Measurements from ENCODE around the gene AOAH.
"Not testable (repeated sequence)": the region's sequence is repeated elsewhere in the genome, so short reads cannot be mapped to it uniquely, and the experiment has no call there.

AOAH gene

DNA sequence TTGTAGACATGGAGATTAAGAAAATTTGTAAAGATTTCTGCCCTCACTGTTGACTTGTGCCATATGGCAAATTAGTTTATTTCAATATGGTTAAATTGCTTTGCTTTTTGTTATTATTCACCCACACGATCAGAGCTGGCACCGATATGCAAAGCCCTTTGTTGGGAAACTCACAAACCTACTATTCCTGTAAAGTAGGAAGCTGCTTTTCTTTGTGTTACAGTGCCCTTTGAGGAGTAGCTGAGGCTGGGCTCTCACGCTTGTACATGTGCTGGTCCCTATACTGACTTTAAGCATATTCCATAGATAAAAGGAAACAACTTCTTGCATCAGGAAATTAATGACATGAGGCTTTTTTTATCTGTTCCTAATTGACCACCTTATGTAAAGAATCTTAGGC lies 17.6 kb upstream of the AOAH start:
- no peak for DNase-seq (ENCODE audit: low read depth, low spot score)
- no peak overlapping the region for H3K27ac ChIP-seq

DNA sequence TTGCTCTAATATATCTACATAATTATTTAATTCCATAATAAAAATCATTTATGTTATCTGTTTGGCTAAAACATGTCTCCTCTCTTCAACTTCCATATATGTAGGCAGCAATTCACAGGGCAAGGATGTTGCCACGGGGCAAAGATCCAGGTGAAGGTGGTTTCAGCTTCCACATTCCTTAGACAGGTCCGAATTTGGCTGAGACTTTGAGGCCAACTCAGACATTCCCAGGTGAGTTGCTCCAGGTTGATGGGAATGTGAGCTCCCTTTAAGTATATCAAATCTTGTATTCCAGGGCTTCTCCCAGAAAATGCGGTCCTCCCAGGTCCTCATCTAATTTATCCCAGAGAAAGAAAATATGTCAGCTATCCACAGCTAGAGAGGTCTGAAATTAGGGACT lies 15.1 kb upstream of the AOAH start:
- H3K27ac ChIP-seq: no peak overlapping the region
- DNase-seq (ENCODE audit: low read depth, low spot score): no peak

DNA sequence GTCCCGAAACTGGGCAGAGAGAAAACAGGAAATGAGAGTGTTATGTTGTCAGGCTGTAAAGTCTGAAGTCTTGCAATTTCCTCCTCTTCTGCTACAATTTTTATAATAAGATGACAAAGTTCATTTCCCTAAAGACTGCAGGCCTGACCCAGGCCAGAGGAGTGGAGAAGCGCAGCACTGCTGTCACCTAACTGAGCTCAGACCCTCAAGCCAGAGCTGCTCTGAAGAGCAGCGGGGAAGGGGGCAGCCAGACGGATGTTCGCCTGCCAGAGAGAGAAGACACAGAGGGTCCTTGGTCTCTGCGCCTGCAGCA lies 12.6 kb upstream of the AOAH start:
- H3K27ac ChIP-seq: no peak overlapping the region
- no peak for DNase-seq (ENCODE audit: low read depth, low spot score)

DNA sequence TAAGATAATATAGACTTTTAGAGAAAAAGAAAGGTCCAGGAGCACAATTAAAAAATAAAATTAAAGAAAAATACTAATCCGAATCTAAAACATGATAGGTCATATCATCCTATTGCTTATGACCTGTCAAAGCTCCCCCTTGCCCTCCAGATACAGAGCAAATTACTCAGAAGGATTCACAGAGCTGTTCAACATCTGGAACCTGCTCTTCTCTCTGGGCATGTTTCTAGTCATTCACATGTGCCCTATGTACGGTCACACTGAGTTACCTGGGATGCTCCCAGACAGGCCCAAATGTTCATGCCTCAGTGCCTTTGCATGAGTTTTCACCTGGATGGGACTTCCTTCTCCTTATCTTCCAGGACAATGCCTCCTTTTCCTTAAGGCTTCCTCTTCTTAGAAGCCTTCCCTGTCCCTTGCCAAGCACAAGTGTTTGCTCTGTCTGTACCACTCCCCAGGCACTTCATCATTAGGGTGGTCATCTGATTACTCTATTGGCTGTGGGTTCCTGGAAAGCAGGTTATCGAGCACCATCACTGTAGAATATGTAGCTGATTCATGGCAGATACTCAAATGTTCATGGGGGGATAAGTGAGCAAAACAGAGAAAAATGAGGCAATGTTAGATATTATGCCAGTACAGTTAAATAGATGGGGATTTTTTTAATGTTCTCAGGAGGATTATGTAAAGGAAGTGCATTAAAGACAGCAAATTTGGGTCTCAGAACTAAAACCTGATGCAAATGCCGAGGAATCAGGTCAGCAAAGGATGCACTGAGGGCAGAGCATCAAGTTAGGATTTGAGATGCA lies 12.0 kb upstream of the AOAH start:
- no peak for DNase-seq (ENCODE audit: low read depth, low spot score)
- no peak overlapping the region for H3K27ac ChIP-seq

DNA sequence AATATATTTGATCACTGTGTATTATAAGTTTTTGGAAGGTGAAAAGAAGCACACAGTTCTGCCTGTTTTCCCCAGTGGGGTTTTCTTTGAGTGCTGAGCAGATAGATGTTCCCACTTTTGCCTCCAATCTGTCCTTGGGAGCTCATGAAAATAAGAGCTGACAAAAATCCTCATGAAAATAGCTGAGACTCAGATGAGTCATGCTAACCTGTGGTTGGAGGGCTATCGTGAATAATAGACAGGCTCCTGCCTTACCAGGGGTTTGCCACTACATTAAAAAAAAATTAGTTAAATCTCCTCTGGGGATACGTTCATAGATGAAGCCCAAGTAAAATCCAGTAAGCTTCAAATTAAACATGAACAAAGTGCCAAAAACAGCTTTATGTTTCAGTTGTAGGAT lies 10.9 kb upstream of the AOAH start:
- DNase-seq (ENCODE audit: low read depth, low spot score): no peak
- H3K27ac ChIP-seq: no peak overlapping the region

DNA sequence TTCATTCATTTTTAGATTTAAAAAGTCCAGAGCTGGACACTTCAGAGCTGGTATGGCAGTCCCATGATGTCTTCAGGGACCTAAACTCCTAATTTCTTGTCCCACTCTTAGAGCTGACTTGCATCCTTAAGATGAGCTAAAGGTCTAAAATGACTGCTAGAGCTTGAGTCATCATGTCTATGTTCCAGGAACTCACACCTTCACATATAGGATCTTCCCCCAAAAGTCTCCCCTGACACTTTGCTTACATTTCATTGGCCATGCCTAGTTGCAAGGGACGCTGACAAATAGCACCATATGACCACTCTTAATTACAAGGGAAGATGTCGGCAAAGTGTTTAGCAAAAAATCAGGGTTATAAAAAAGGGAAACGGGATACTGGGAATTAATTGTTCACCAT lies 10.4 kb upstream of the AOAH start:
- DNase-seq (ENCODE audit: low read depth, low spot score): no peak
- no peak overlapping the region for H3K27ac ChIP-seq

DNA sequence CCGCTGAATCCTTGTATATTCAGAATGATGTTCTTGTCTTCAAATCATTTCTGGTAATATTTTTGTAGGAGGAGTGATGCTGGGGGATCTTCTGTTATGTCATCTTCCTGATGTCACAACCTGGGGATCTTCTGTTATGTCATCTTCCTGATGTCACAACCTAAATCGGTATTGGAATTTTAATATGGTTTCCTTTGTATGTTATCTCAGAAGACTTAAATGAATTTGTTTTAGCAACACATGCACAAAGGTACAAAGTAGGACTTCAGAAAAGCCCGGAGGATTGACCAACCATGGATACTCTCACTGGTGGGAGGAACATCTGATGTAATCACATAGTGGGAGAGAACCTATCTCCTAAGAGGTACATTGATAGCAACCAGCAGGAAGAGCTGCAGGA lies 9.1 kb upstream of the AOAH start:
- no peak for DNase-seq (ENCODE audit: low read depth, low spot score)
- no peak overlapping the region for H3K27ac ChIP-seq

DNA sequence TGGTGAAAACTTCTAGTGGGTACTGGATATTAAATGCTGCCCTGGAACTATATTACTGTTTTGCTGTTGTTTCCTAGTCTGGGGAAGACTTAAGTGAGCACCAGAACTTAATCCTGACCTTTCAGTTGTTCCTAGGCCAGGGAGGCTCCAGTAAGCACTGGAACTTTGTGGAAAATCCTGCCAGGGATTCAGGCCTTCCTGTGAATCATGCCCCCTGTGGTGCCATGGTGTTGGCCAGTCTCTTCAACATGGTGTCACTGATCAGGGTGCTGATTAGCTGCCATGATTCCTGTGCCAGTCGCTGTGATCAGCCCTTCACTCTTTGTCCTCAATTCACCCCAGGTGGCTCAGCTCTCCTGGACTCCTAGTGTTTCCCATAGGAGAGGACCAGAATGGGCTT lies 8.5 kb upstream of the AOAH start:
- no peak overlapping the region for H3K27ac ChIP-seq
- no peak for DNase-seq (ENCODE audit: low read depth, low spot score)

DNA sequence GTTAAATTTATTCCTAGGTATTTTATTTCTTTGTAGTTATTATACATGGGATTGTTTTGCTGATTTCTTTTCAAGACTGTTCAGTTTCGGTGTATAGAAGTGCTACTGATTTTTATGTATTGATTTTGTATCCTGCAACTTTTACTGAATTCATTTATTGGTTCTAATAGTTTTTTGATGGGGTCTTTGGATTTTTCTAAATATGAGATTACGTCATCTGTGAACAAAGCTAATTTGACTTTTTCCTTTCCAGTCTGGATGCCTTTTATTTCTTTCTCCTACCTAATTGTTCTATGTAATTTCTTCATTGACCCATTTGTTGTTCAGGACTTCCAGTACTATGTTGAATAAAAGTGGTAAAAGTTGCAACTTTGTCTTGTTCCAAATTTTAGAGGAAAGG lies 5.8 kb upstream of the AOAH start:
- no peak for DNase-seq (ENCODE audit: low read depth, low spot score)
- H3K27ac ChIP-seq: no peak overlapping the region

DNA sequence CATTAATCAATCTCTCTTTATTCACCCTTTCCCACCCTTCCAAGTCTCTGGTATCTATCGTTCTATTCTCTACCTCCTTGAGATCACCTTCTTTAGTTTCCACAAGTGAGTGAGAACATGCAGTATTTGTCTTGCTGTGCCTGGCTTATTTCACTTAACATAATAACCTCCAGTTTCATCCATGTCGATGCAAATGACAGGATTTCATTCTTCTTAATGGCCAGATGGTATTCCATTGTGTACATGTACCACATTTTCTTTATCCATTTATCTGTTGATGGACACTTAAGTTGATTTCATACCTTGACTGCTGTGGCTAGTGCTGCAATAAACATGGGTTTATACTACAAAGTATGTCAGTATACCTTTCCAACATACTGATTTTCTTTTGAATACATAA lies 3.8 kb upstream of the AOAH start:
- DNase-seq (ENCODE audit: low read depth, low spot score): no peak
- H3K27ac ChIP-seq: no peak overlapping the region

DNA sequence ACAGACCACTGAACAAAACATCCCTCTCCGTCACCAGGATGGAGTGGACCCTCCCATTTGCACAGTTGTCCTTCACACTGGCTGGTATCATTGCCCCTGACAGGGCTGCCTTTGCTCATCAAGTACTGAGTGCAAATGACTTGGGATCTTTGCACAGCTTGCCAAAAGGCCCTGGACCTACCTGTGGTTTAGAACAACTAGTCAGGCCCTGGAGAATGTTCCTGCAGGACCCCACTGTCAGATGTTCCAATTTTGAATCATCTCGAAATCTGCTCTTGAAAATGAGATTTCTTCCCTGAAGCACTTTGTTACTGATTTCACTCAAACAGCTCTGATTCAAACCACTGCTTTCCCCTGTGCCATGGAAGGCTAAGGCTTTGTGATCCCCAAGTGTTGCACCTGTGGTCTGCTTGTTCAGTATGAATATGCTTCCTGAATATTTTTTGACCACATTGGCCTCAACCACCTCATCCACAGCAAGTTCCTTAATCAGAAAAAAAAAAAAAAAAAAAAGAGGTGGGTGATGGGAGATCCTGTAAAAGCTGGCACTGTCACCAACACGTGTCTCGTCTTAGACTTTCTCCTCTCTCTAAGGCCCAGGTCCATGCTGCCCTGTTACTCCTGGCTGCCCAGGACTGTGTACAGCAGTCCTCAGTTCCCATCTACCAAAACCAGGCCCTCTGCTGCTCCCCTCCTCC lies 2.7 kb upstream of the AOAH start:
- no peak overlapping the region for H3K27ac ChIP-seq
- DNase-seq (ENCODE audit: low read depth, low spot score): no peak

DNA sequence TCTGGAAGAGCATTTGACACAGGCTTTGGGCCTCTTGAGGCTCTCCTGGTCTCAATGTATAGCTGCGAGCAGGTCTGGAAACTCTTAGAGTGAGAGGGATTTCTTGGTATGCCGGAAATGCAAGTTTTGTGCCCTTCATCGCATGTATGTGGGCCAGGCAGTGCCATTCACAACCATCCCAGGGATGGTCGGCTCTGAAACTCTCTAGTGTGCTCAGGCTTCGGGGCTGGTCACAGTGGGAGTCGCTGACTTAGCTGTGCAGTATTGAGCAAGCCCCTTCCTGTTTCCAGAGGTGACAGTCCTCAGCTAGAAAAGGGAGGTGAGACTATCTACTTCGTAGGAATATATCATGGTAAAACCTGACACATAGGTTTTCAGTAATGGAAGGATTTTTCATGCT lies 2.0 kb upstream of the AOAH start:
- no peak overlapping the region for H3K27ac ChIP-seq
- no peak for DNase-seq (ENCODE audit: low read depth, low spot score)

DNA sequence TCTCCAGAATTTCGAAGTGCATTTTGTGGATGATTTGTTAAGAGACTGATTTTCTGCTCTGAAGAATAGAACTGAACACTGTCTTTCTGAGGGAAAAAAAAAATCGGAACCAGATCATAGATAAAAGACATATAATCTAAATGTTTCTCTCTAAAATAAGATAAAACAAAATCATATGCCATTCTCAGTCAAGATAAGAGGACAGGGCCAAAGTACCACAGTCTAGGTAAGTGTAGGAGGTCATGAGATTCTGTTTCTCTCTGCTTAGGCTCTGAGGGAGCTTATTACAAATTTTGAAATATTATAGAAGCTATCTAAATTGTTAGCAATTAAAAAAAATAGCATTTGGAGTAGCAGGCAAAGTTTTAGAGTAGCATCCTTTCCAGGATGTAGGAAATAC lies 702 bp upstream of the AOAH start:
- no peak for DNase-seq (ENCODE audit: low read depth, low spot score)
- no peak overlapping the region for H3K27ac ChIP-seq

DNA sequence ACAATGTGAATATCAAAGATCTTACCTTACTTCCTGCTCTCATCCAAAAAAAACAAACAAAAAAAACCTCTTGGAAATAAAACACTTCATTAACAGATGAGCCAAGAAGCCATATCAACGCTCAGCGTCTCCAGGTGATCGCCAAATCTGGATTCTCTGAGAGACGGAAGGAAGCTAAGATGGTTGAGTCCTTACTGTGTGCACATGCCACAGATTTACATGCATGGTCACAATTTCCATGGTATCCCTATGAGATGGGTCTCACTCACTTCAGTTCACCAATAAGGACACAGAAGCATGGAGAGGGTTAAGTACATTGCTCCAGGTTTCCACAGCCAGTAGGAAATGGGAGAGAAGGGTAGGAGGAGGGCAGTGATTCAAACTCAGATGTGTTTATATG lies 1.0 kb downstream of the AOAH start:
- no peak for DNase-seq (ENCODE audit: low read depth, low spot score)
- H3K27ac ChIP-seq: no peak overlapping the region

DNA sequence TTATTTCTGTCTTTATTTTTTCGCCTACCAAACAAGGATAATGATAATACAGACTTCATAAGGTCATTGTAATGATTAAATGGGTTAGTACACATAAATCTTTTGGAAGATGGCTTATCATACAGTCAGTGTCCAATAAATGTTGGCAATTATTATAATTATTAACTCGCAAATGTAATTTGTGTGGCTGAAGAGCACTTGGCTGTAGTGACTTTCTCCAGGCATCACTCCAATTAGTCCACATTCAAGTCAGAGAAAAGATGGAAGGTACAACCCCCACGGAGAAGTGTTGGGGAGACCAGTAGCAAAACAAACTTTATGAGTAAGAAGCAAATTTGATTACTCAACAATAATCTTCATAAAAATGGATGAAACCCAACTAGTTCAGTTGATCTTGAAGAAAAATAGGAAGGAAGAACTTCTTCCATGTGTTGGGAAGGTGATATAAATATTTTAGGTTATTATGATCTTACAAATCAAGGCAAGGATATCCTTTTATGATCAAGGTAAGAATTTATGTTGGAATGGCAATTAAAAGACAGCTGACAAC lies 5.1 kb downstream of the AOAH start:
- no peak for DNase-seq (ENCODE audit: low read depth, low spot score)
- H3K27ac ChIP-seq: no peak overlapping the region

DNA sequence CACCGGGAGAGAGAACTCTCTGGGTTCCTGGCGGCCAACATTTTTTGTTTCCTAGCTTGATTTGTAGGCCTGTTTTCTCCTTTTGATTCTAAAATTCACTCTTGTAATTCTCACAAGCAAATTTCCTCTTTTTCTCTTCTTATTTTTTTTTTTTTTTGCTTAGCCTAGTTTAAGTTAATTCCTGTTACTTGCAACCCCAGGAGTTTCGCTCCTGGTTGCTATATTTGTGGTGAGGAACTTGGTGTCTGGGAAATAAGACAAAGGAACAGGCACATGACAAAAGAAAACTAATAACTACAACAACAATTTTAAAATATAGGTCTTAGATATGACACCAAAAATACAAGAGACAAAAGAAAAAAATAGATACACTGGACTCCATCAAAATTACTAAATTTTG lies 6.7 kb downstream of the AOAH start:
- no peak for DNase-seq (ENCODE audit: low read depth, low spot score)
- no peak overlapping the region for H3K27ac ChIP-seq

DNA sequence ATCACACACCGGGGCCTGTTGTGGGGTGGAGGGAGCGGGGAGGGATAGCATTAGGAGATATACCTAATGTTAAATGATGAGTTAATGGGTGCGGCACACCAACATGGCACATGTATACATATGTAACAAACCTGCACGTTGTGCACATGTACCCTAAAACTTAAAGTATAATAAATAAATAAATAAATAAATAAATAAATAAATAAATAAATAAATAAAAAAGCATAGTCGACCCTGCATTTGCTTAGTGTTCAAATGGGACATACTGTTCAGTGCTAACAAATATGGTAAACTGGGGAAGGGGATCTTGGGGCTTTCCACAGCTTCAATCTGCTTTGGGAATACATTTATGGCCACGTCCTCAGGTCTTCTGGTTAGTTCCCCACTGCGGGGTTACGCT lies 7.5 kb downstream of the AOAH start:
- H3K27ac ChIP-seq: not testable (repeated sequence)

DNA sequence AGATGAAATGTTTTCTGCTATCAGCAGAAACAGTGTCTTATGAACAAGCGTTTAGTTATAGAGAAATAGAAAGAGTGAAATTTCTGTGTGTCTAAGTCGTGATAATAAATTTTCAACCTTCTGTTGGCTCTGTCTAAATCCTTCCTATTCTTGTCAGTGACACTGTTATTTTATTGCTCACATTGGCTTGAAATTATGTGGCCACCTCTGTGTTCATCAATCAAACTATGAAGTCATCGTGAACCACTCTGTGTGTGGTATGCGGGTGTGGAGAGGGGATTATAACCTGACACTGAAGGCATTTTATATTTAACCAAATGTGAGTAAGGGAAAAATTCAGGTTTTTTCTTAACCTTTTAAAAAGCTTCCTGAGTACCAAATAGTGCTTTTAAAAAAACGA lies 12.3 kb downstream of the AOAH start:
- no peak overlapping the region for H3K27ac ChIP-seq
- DNase-seq (ENCODE audit: low read depth, low spot score): no peak

More for the DNA sequence above, 7.5 kb downstream of the AOAH start:
- DNase-seq (ENCODE audit: low read depth, low spot score): not testable (repeated sequence)

DNA sequence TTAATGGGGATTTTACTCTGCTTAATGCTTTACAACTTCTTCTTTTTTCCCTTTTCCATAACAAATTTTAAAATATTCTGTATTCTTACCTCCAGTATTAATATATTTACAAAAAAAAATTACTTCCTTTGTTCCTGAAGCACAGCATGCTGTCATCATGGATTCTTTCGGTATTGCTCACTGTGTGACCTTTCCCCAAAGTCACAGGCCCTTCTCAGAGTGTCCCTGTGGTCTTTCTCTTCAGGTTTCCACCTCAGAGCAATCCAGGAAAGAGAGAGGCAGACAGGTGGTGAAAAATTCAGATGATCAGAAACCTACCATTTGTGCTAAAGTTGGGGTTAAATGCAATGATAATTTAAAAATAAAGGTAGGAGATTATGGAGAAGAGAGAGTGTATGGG lies 13.0 kb downstream of the AOAH start:
- H3K27ac ChIP-seq: no peak overlapping the region
- DNase-seq (ENCODE audit: low read depth, low spot score): no peak

DNA sequence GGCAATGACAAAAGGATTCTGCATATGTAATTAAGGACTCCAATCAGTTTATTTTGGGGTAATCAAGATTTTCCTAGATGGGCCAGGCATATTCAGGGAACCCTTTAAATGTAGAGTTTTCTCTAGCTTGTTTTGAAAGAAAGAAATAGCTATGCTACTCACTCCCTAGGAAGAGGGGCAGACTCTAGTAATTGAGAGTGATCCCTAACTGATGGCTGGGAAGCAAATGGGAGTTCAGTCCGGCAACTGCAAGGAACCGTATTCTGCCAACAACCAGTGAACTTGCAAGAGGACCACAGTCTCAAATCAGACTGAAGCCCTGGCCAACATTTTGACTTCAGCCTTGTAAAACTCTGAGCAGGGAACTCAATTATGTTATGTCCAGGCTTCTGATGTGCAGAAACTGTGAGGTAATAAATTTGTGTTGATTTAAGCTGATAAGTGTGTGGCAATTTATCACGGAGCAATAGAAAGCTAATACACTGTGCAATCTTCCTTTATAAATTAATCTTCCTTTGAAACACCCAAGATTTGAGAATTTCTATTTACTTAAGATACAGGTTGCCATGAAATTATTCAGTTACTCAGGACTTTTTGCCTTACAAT lies 14.0 kb downstream of the AOAH start:
- no peak for DNase-seq (ENCODE audit: low read depth, low spot score)
- H3K27ac ChIP-seq: no peak overlapping the region

DNA sequence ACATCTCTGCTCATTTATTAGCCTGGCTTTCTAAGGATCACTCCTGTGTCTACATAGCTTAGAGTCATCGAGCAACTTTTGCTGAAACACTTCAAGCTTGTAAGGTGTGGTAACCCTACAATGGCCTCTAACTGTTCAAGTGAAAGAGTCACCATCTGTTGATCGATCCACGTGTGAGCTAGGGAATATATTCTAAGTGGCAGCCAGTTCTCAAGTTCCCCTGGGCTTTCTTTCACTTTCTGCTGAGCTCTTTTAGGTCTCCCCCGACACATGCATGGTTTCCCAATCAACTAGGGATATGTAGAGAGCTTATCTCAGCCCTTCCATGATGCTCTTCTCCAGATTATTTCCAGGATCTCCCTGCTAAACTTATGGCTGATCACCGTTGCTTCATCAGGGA lies 15.5 kb downstream of the AOAH start:
- H3K27ac ChIP-seq: no peak overlapping the region
- no peak for DNase-seq (ENCODE audit: low read depth, low spot score)

DNA sequence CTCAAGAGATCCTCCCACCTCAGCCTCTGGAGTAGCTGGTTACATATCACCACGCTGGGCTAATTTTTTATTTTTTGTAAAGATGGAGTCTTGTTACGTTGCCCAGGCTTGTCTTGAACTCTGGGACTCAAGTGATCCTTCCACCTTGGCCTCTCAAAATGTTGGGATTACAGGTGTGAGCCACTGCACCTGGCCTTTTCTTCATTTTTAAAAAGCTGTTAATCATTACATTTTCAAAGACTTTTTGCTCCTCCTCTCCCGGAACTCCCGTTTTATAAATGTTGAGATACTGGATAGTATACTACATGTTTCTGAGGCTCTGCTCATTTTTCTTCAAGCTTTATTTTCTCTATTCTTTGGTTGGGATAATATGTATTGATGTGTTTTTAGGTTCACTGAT lies 16.4 kb downstream of the AOAH start:
- no peak overlapping the region for H3K27ac ChIP-seq
- DNase-seq (ENCODE audit: low read depth, low spot score): no peak

Data from epithelial cell of prostate (primary cell).